Measurements from ENCODE around the gene DNMBP. TPM values are rescaled to one million over a fixed set of nuclear protein-coding genes. Genes with fewer than 3 reads are reported as not detected.

The DNMBP gene
- total and polyA plus RNA-seq, 2 of the 4 experiments (the other 2 are of a cell fraction), result 10.9 to 13.6 TPM

- ATAC-seq (ENCODE audit: low read depth) (no peak), DNase-seq (no peak)
- Histone ChIP-seq H3K4me3 (ENCODE audit: insufficient read depth, low read depth, low read length) (no peak overlapping the region), H4K8ac (ENCODE audit: low read depth in 2 of 2, low read length in 2 of 2) (no peak overlapping the region), H3K23ac (ENCODE audit: low read depth, low read length) (no peak overlapping the region), H3K36me3 (ENCODE audit: control insufficient read depth, insufficient read depth, low read length) (no peaks in the 10 kb centered on the region), H2AFZ (replicated peaks; ENCODE audit: low read length, poor library complexity) (no peak overlapping the region), H4K20me1 (ENCODE audit: insufficient read depth, low read length) (no peaks in the 10 kb centered on the region), H3K56ac (ENCODE audit: extremely low read depth, insufficient read depth, low read length) (no peak overlapping the region), H3K9ac (ENCODE audit: low read depth, low read length) (no peak overlapping the region), H2AK5ac (ENCODE audit: low read depth, low read length) (no peak overlapping the region), H2BK20ac (ENCODE audit: low read depth, low read length) (no peak overlapping the region), H2AK9ac (replicated peaks; ENCODE audit: low read depth, low read length, poor library complexity) (no peak overlapping the region), H4K5ac (ENCODE audit: low read depth, low read length) (no peak overlapping the region), H2BK15ac (ENCODE audit: low read depth, low read length) (no peak overlapping the region), H3K4ac (ENCODE audit: low read depth, low read length) (no peak overlapping the region), H3K9me1 (ENCODE audit: insufficient read depth, low read length) (peaks cover 3% of the 10 kb centered on the region; the same call in 1 of the 2 replicates), H3K14ac (replicated peaks; ENCODE audit: low read depth, low read length) (no peak overlapping the region), H3K4me1 (ENCODE audit: control insufficient read depth, insufficient read depth, low read length) (no peaks in the 10 kb centered on the region; the same call in 1 of the 2 replicates), H3K27me3 (ENCODE audit: control insufficient read depth, insufficient read depth, low read length) (peaks cover 2% of the 10 kb centered on the region), H3K18ac (ENCODE audit: low read depth, low read length) (no peak overlapping the region), H2BK120ac (ENCODE audit: low read depth, low read length) (no peak overlapping the region), H3K4me2 (ENCODE audit: low read depth, low read length) (no peak overlapping the region), H3K27ac (ENCODE audit: insufficient read depth, low read length) (no peak overlapping the region), H2BK5ac (ENCODE audit: low read depth, low read length, poor library complexity, severe bottlenecking) (no peak overlapping the region), H3K9me3 (ENCODE audit: control insufficient read depth, insufficient read depth, low read length) (no peaks in the 10 kb centered on the region), H4K91ac (ENCODE audit: insufficient read depth, low read depth, low read length) (no peak overlapping the region), H3K79me1 (ENCODE audit: low read depth in 1 of 2, low read length in 2 of 2) (no peaks in the 10 kb centered on the region)
- WGBS, 2 experiments (ENCODE audit: extremely low coverage in 2 of 2, insufficient read length in 1 of 2), result no CpG with 5 or more reads among the region's 1 CpG
- ChIA-PET CTCF (interaction anchor here (1.2 kb wide), 1 partner anchor 36 kb away, joined by 3 read pairs; no protein-coding TSS in a partner anchor), POLR2A (ENCODE audit: unreplicated experiment) (no interaction called here)
- dilution Hi-C loops (cut with HindIII; ENCODE audit: low sequenced_read_pairs, unreplicated experiment) (no loop called here), intact Hi-C loops (cut with micrococcal nuclease) (no loop called here), in situ Hi-C loops (cut with MboI; ENCODE audit: low sequenced_read_pairs) (no loop called here)
- TF ChIP-seq RFX5 (IDR thresholded peaks at IDR 0.05; ENCODE audit: low read depth, low read length), result no peak
- no peak for TF ChIP-seq POLR2A (IDR thresholded peaks at IDR 0.05; ENCODE audit: low read depth, low read length)
- no peak for TF ChIP-seq RCOR1 (IDR thresholded peaks at IDR 0.05; ENCODE audit: insufficient replicate concordance, low read length)
- no peak for TF ChIP-seq MXI1 (IDR thresholded peaks at IDR 0.05; ENCODE audit: borderline replicate concordance, low read depth, low read length)
- TF ChIP-seq MAZ (IDR thresholded peaks at IDR 0.05; ENCODE audit: borderline replicate concordance, low read depth, low read length), result no peak
- TF ChIP-seq MAFK (IDR thresholded peaks at IDR 0.05; ENCODE audit: low read depth, low read length), result no peak
- TF ChIP-seq SMC3 (IDR thresholded peaks at IDR 0.05; ENCODE audit: low read depth, low read length), result no peak
- no peak for TF ChIP-seq BHLHE40 (IDR thresholded peaks at IDR 0.05; ENCODE audit: low read depth, low read length)
- TF ChIP-seq CTCF (conservative IDR thresholded peaks at IDR 0.05; ENCODE audit: low read depth, low read length), result no peak
- no peak for TF ChIP-seq RAD21 (IDR thresholded peaks at IDR 0.05; ENCODE audit: low read length)
- no peak for TF ChIP-seq USF2 (IDR thresholded peaks at IDR 0.05; ENCODE audit: low read depth, low read length)
- TF ChIP-seq ELK1 (IDR thresholded peaks at IDR 0.05; ENCODE audit: borderline replicate concordance, low read depth, low read length), result no peak
- no peak for TF ChIP-seq NFE2L2 (IDR thresholded peaks at IDR 0.05; ENCODE audit: low read depth, low read length)
- TF ChIP-seq CHD1 (IDR thresholded peaks at IDR 0.05; ENCODE audit: low read depth, low read length), result no peak
- TF ChIP-seq FOS (IDR thresholded peaks at IDR 0.05; ENCODE audit: low read depth, low read length), result no peak
- no peak for TF ChIP-seq CEBPB (IDR thresholded peaks at IDR 0.05; ENCODE audit: low read depth, low read length)
- BruUV-seq (replicated peaks), result no TSS peak
Observed at GRCh38 chr10:100021322-100021721, 11.6 kb upstream of the DNMBP start.
